Mesenchymal stem cell (in vitro differentiated cells and primary cell): ENCODE results near the gene ZDHHC14.
A peak's percentile ranks its signal among the peaks of the same experiment; 100 is the strongest.

Experiments
- DNase-seq: peaks from one replicate; pipeline ENCODE4 v3.0.0-alpha.2; 2013
- H2AFZ ChIP-seq: one replicate; pipeline ENCODE4 v1.6.1; 2013; ENCODE audit warnings: low read depth, mild to moderate bottlenecking, control low read depth, inconsistent platforms, low read length, moderate library complexity
- H2AK5ac ChIP-seq: 2 replicates; pipeline ENCODE4 v1.6.1; 2013; ENCODE audit warnings: low read length, moderate library complexity, mild to moderate bottlenecking, inconsistent platforms; ENCODE audit not compliant: severe bottlenecking
- H2BK120ac ChIP-seq: one replicate; pipeline ENCODE4 v1.6.1; 2013; ENCODE audit warnings: low read depth, mild to moderate bottlenecking, inconsistent platforms, low read length, moderate library complexity
- H2BK12ac ChIP-seq, 2 experiments: one replicate each; pipeline ENCODE4 v1.6.1; 2013; ENCODE audit warnings: inconsistent platforms in 2 of 2, low read length in 2 of 2, mild to moderate bottlenecking in 2 of 2, moderate library complexity in 2 of 2, control low read depth in 1 of 2
- H2BK15ac ChIP-seq: one replicate; pipeline ENCODE4 v1.6.1; 2013; ENCODE audit warnings: mild to moderate bottlenecking, low read depth, inconsistent platforms; ENCODE audit not compliant: poor library complexity, severe bottlenecking
- H2BK5ac ChIP-seq: 2 replicates; pipeline ENCODE4 v1.6.1; 2013; ENCODE audit warnings: low read depth, mild to moderate bottlenecking, low read length, control low read depth, inconsistent platforms; ENCODE audit not compliant: poor library complexity, severe bottlenecking
- H3K14ac ChIP-seq, 2 experiments: one replicate each; pipeline ENCODE4 v1.6.1; 2013; ENCODE audit warnings: inconsistent platforms in 2 of 2, low read length in 2 of 2, control low read depth in 1 of 2, mild to moderate bottlenecking in 1 of 2, moderate library complexity in 1 of 2
- H3K18ac ChIP-seq, 2 experiments: one replicate each; pipeline ENCODE4 v1.6.1; 2013; ENCODE audit warnings: inconsistent platforms in 2 of 2, low read length in 2 of 2, control low read depth in 1 of 2, low read depth in 1 of 2, mild to moderate bottlenecking in 1 of 2
- H3K23ac ChIP-seq, 2 experiments: one replicate each; pipeline ENCODE4 v1.6.1; 2013; ENCODE audit warnings: inconsistent platforms in 2 of 2, low read length in 2 of 2, mild to moderate bottlenecking in 2 of 2, moderate library complexity in 2 of 2, control low read depth in 1 of 2
- H3K27ac ChIP-seq: 2 replicates; pipeline ENCODE4 v1.5.1; 2013; ENCODE audit warnings: mild to moderate bottlenecking, moderate library complexity, low read length, control low read depth, inconsistent platforms; ENCODE audit not compliant: poor library complexity, severe bottlenecking
- H3K27me3 ChIP-seq, 2 experiments: 2 replicates each; pipeline versions ENCODE4 v1.6.1 to v1.7.0; 2013; ENCODE audit warnings: low read length in 2 of 2, mild to moderate bottlenecking in 2 of 2, moderate library complexity in 2 of 2, control low read depth in 1 of 2, inconsistent platforms in 1 of 2; ENCODE audit not compliant: control insufficient read depth in 1 of 2, insufficient read depth in 1 of 2
- H3K36me3 ChIP-seq, 2 experiments: 2 replicates each; pipeline versions ENCODE4 v1.6.1 to v1.7.0; 2013; ENCODE audit warnings: low read length in 2 of 2, control low read depth in 1 of 2, inconsistent platforms in 1 of 2, low read depth in 1 of 2, mild to moderate bottlenecking in 1 of 2; ENCODE audit not compliant: insufficient read depth in 2 of 2, control insufficient read depth in 1 of 2
- H3K4ac ChIP-seq, 2 experiments: one replicate each; pipeline ENCODE4 v1.6.1; 2013; ENCODE audit warnings: inconsistent platforms in 2 of 2, low read length in 2 of 2, mild to moderate bottlenecking in 2 of 2, moderate library complexity in 2 of 2, control low read depth in 1 of 2, low read depth in 1 of 2
- H3K4me1 ChIP-seq: 2 replicates; pipeline ENCODE4 v1.6.1; 2013; ENCODE audit warnings: low read depth, low read length, control low read depth; ENCODE audit not compliant: control insufficient read depth, insufficient read depth
- H3K4me2 ChIP-seq: 2 replicates; pipeline ENCODE4 v1.6.1; 2013; ENCODE audit warnings: low read length, mild to moderate bottlenecking, inconsistent platforms; ENCODE audit not compliant: poor library complexity, severe bottlenecking
- H3K4me3 ChIP-seq, 2 experiments: 2 replicates each; pipeline versions ENCODE4 v1.5.1 to v1.7.0; 2013; ENCODE audit warnings: low read length in 2 of 2, mild to moderate bottlenecking in 2 of 2, control low read depth in 1 of 2, low read depth in 1 of 2; ENCODE audit not compliant: insufficient read depth in 1 of 2
- H3K79me1 ChIP-seq: replicated peaks from 2 replicates; pipeline ENCODE4 v1.6.1; 2013; ENCODE audit warnings: mild to moderate bottlenecking, control low read depth, low read length, inconsistent platforms; ENCODE audit not compliant: poor library complexity, severe bottlenecking
- H3K9ac ChIP-seq: 2 replicates; pipeline ENCODE4 v1.7.0; 2013; ENCODE audit warnings: mild to moderate bottlenecking, low read length, moderate library complexity
- H3K9me3 ChIP-seq: 2 replicates; pipeline ENCODE4 v1.7.0; 2013; ENCODE audit warnings: mild to moderate bottlenecking, low read length; ENCODE audit not compliant: control insufficient read depth
- H4K8ac ChIP-seq: one replicate; pipeline ENCODE4 v1.6.1; 2013; ENCODE audit warnings: inconsistent platforms, mild to moderate bottlenecking, low read length, moderate library complexity
- H4K91ac ChIP-seq: one replicate; pipeline ENCODE4 v1.6.1; 2013; ENCODE audit warnings: mild to moderate bottlenecking, low read length, inconsistent platforms
- WGBS: methylation state at CpG from one replicate; pipeline ENCODE4 v1.1.7; 2013; ENCODE audit warnings: mixed read lengths; 5-methylcytosine and 5-hydroxymethylcytosine counted together

Gene ZDHHC14

DNA sequence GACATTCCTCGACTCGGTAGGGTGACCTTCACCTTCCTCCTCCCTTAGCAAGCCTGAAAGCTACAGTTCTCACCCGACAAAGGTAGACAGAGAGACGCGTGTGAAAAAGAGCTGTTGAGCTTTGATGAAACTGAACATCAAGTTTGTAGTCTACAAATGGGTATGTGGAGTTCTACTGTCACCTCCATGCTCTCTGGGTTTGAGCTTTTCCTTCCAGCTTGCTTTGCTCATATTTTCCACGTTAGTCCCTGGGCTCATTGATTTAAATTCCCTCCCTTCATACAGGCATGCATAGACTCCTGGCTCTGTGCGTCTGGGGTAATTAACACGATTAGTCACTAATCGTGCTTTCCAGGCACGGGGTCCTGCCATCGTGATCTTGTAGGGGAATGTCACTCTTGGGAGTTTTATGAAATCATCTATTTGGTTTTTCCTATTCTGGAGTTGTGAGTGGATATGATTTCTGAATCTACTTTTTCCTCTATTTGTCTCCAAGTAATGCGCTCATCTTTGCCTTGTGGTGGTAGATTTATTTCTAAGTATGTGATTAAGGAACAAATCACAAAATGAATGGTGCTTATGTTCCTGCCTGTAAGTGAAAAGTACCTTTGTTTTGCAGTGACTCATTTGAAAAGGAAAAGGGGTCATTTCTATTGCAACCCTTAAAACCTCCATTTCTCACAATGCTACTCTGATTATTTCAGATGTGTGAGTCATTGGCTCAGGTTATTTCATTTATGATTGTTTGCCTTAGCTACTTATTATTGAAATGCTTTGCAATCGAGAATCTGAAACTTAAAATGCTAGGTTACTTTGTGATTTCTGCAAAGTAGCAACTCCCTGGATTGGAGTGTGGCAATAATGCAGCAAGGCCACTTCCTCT is 154.6 kb downstream of the ZDHHC14 start:
- Histone ChIP-seq H2AFZ (no peak overlapping the region), H3K9me3 (no peaks in the 10 kb centered on the region), H4K8ac (no peak overlapping the region), H3K4me2 (no peak overlapping the region), H3K27ac (peak overlapping the region; percentile 76), H3K36me3 (peaks cover 0 to 3% of the 10 kb centered on the region in 2 experiments), H3K4me1 (peaks cover 18% of the 10 kb centered on the region), H3K9ac (peak overlapping the region; percentile 73), H2BK5ac (no peak overlapping the region), H2BK120ac (no peak overlapping the region), H3K79me1 (peaks cover 21% of the 10 kb centered on the region), H4K91ac (no peak overlapping the region), H3K14ac (no peak overlapping the region), H3K18ac (no peak overlapping the region), H2AK5ac (no peak overlapping the region), H3K27me3 (peaks cover 0 to 53% of the 10 kb centered on the region in 2 experiments), H2BK15ac (no peak overlapping the region), H3K23ac (no peak overlapping the region), H2BK12ac (no peak overlapping the region), H3K4me3 (peak overlapping the region in 1 of 2 experiments; percentile 10), H3K4ac (no peak overlapping the region)
- peak; percentile 67 for DNase-seq
- 6% methylated on average over 7 of the region's 13 CpGs for WGBS

DNA sequence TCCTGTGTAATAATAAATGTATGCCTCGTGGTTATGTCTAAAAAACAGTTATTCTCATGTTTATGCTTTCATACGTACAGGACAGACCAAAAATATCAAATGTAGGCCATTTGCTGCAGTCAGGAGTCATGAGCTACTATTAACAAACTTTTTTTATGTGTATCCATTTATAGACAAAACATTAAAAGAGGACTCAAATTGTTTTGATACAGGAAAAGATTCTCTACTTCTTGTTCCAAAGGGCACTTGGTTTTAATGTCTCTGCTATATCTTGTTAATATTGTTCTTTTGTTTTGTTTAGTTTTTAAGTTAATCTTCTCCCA is 155.2 kb downstream of the ZDHHC14 start:
- no peak overlapping the region for H2AFZ ChIP-seq
- WGBS: no CpG with 5 or more reads among the region's 2 CpGs
- peak overlapping the region in 1 of 2 experiments; percentile 10 for H3K4me3 ChIP-seq
- H4K91ac ChIP-seq: no peak overlapping the region
- H3K9ac ChIP-seq: peak overlapping the region; percentile 73
- no peak overlapping the region for H3K4ac ChIP-seq
- H3K27ac ChIP-seq: peak overlapping the region; percentile 76
- H3K79me1 ChIP-seq: peaks cover 20% of the 10 kb centered on the region
- peaks cover 0 to 51% of the 10 kb centered on the region in 2 experiments for H3K27me3 ChIP-seq
- no peak overlapping the region for H4K8ac ChIP-seq
- peaks cover 0 to 3% of the 10 kb centered on the region in 2 experiments for H3K36me3 ChIP-seq
- H3K14ac ChIP-seq: no peak overlapping the region
- H2BK15ac ChIP-seq: no peak overlapping the region
- no peak overlapping the region for H3K4me2 ChIP-seq
- no peak for DNase-seq
- no peak overlapping the region for H2BK12ac ChIP-seq
- H3K9me3 ChIP-seq: no peaks in the 10 kb centered on the region
- no peak overlapping the region for H3K23ac ChIP-seq
- H3K18ac ChIP-seq: no peak overlapping the region
- H2BK5ac ChIP-seq: no peak overlapping the region
- H3K4me1 ChIP-seq: peaks cover 16% of the 10 kb centered on the region
- H2BK120ac ChIP-seq: no peak overlapping the region
- no peak overlapping the region for H2AK5ac ChIP-seq

DNA sequence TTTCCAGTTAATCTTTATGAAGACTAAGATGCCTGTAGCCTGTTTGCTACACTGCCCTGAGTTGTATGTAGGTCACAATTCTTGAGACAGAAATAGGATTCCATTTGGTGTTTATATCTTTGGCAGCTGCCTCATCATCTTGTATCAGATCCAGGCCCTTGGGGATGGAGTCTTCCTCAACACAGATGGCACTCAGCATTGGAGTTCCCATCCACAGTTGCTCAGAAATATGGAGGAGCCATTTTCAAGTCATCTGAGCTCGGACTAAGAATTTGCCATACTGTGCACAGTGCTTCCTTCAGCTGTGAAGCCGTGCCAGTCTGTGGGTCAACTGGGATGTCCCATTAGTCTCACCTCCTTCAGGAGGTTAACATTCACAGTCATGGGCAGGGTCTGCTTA is 156.6 kb downstream of the ZDHHC14 start:
- Histone ChIP-seq H3K4me3 (no peak overlapping the region), H2BK5ac (no peak overlapping the region), H3K9me3 (no peaks in the 10 kb centered on the region), H2BK15ac (no peak overlapping the region), H3K27me3 (peaks cover 0 to 43% of the 10 kb centered on the region in 2 experiments), H2BK120ac (no peak overlapping the region), H3K23ac (no peak overlapping the region), H3K14ac (no peak overlapping the region), H4K8ac (no peak overlapping the region), H4K91ac (no peak overlapping the region), H3K9ac (no peak overlapping the region), H2AFZ (no peak overlapping the region), H3K4me1 (peaks cover 8% of the 10 kb centered on the region), H3K79me1 (peaks cover 13% of the 10 kb centered on the region), H3K4me2 (no peak overlapping the region), H2BK12ac (no peak overlapping the region), H3K4ac (no peak overlapping the region), H2AK5ac (no peak overlapping the region), H3K27ac (no peak overlapping the region), H3K36me3 (peaks cover under 1% of the 10 kb centered on the region in 2 experiments), H3K18ac (no peak overlapping the region)
- WGBS: 100% methylated on average over 2 of the region's 2 CpGs
- no peak for DNase-seq

DNA sequence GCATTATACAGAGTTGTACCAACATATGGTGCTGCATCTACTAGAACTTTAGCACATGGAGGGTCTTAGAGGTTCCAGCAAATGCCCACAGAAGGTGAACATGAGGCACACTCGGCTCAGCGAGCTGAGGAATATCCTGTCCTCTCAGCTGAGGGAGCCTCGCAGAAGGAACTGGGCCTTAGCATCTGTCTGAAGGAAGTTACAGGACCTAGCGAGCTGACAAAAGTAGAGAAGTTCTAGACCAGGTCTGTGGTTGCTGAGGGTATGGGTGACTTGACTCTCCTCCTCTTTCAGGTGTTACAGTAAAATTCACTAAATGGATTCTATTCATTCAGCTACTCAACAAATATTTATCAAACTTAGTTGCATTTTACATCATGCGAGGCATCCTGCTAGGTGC is 157.2 kb downstream of the ZDHHC14 start:
- peaks cover 15% of the 10 kb centered on the region for H3K79me1 ChIP-seq

More for the DNA sequence above, 157.2 kb downstream of the ZDHHC14 start:
- no peaks in the 10 kb centered on the region for H3K9me3 ChIP-seq
- H2AK5ac ChIP-seq: no peak overlapping the region
- H3K27ac ChIP-seq: no peak overlapping the region
- no peak overlapping the region for H2AFZ ChIP-seq
- H3K36me3 ChIP-seq: peaks cover 3 to 4% of the 10 kb centered on the region in 2 experiments
- peaks cover 0 to 37% of the 10 kb centered on the region in 2 experiments for H3K27me3 ChIP-seq
- no peak overlapping the region for H3K4me2 ChIP-seq
- DNase-seq: no peak
- no peak overlapping the region for H4K91ac ChIP-seq
- no peak overlapping the region for H3K4me3 ChIP-seq
- H2BK15ac ChIP-seq: no peak overlapping the region
- no peak overlapping the region for H3K14ac ChIP-seq
- H2BK120ac ChIP-seq: no peak overlapping the region
- no peak overlapping the region for H2BK5ac ChIP-seq
- H3K4ac ChIP-seq: no peak overlapping the region
- H4K8ac ChIP-seq: no peak overlapping the region
- H3K18ac ChIP-seq: no peak overlapping the region
- H3K4me1 ChIP-seq: peaks cover 10% of the 10 kb centered on the region
- H3K9ac ChIP-seq: no peak overlapping the region
- 95% methylated on average over 5 of the region's 5 CpGs for WGBS
- no peak overlapping the region for H2BK12ac ChIP-seq
- H3K23ac ChIP-seq: no peak overlapping the region
